IPS-15b (cell line): ENCODE measurements around the gene TRAPPC2L.

Experiments
- H3K27me3 ChIP-seq: one replicate; pipeline ENCODE4 v1.6.1; 2013; ENCODE audit warnings: low read length; ENCODE audit not compliant: control insufficient read depth, insufficient read depth
- H3K36me3 ChIP-seq: one replicate; pipeline ENCODE4 v1.6.1; 2013; ENCODE audit warnings: low read length; ENCODE audit not compliant: control insufficient read depth, insufficient read depth
- H3K4me1 ChIP-seq: one replicate; pipeline ENCODE4 v1.6.1; 2013; ENCODE audit warnings: mild to moderate bottlenecking, low read length; ENCODE audit not compliant: control insufficient read depth, insufficient read depth
- H3K4me3 ChIP-seq: one replicate; pipeline ENCODE4 v1.5.1; 2013; ENCODE audit warnings: low read depth, low read length
- H3K9ac ChIP-seq: one replicate; pipeline ENCODE4 v1.6.1; 2013; ENCODE audit warnings: low read depth, mild to moderate bottlenecking, low read length
- H3K9me3 ChIP-seq: one replicate; pipeline ENCODE4 v1.6.1; 2013; ENCODE audit warnings: mild to moderate bottlenecking, low read length; ENCODE audit not compliant: control insufficient read depth, insufficient read depth

Gene TRAPPC2L

GRCh38 chr16:88813269-88814143, 43.4 kb upstream of the TRAPPC2L start:
- no peaks in the 10 kb centered on the region for H3K9me3 ChIP-seq
- no peaks in the 10 kb centered on the region for H3K27me3 ChIP-seq
- H3K36me3 ChIP-seq = peaks cover 16% of the 10 kb centered on the region
- H3K4me1 ChIP-seq = peaks cover 5% of the 10 kb centered on the region
- no peak overlapping the region for H3K9ac ChIP-seq
- no peak overlapping the region for H3K4me3 ChIP-seq

GRCh38 chr16:88814144-88814502, 42.8 kb upstream of the TRAPPC2L start:
- H3K36me3 ChIP-seq = peaks cover 11% of the 10 kb centered on the region
- no peaks in the 10 kb centered on the region for H3K9me3 ChIP-seq
- no peaks in the 10 kb centered on the region for H3K27me3 ChIP-seq
- no peak overlapping the region for H3K9ac ChIP-seq
- H3K4me3 ChIP-seq = no peak overlapping the region
- H3K4me1 ChIP-seq = peaks cover 5% of the 10 kb centered on the region

- Histone ChIP-seq H3K36me3 (peaks cover under 1% of the 10 kb centered on the region), H3K9ac (no peak overlapping the region), H3K9me3 (no peaks in the 10 kb centered on the region), H3K27me3 (no peaks in the 10 kb centered on the region), H3K4me3 (no peak overlapping the region), H3K4me1 (peaks cover 5% of the 10 kb centered on the region)
Measured at GRCh38 chr16:88815227-88815626, 41.7 kb upstream of the TRAPPC2L start.

- Histone ChIP-seq H3K27me3 (no peaks in the 10 kb centered on the region), H3K4me1 (no peaks in the 10 kb centered on the region), H3K9me3 (no peaks in the 10 kb centered on the region), H3K4me3 (no peak overlapping the region), H3K9ac (no peak overlapping the region), H3K36me3 (peaks cover under 1% of the 10 kb centered on the region)
Measured at GRCh38 chr16:88815901-88816589, 40.9 kb upstream of the TRAPPC2L start.

GRCh38 chr16:88816736-88817535, 40.0 kb upstream of the TRAPPC2L start:
- H3K4me1 ChIP-seq = no peaks in the 10 kb centered on the region
- no peaks in the 10 kb centered on the region for H3K27me3 ChIP-seq
- H3K4me3 ChIP-seq = no peak overlapping the region
- peaks cover 4% of the 10 kb centered on the region for H3K36me3 ChIP-seq
- H3K9me3 ChIP-seq = no peaks in the 10 kb centered on the region
- H3K9ac ChIP-seq = no peak overlapping the region

- peaks cover 8% of the 10 kb centered on the region for H3K36me3 ChIP-seq
- no peak overlapping the region for H3K9ac ChIP-seq
- no peaks in the 10 kb centered on the region for H3K4me1 ChIP-seq
- no peak overlapping the region for H3K4me3 ChIP-seq
- H3K27me3 ChIP-seq = no peaks in the 10 kb centered on the region
- no peaks in the 10 kb centered on the region for H3K9me3 ChIP-seq
Measured at GRCh38 chr16:88817785-88818574, 38.9 kb upstream of the TRAPPC2L start.

GRCh38 chr16:88818575-88818874, 38.4 kb upstream of the TRAPPC2L start:
- Histone ChIP-seq H3K4me3 (no peak overlapping the region), H3K9me3 (no peaks in the 10 kb centered on the region), H3K36me3 (peaks cover 8% of the 10 kb centered on the region), H3K27me3 (no peaks in the 10 kb centered on the region), H3K9ac (no peak overlapping the region), H3K4me1 (no peaks in the 10 kb centered on the region)

GRCh38 chr16:88819126-88819525, 37.8 kb upstream of the TRAPPC2L start:
- Histone ChIP-seq H3K36me3 (peaks cover 8% of the 10 kb centered on the region), H3K27me3 (no peaks in the 10 kb centered on the region), H3K4me1 (no peaks in the 10 kb centered on the region), H3K9ac (no peak overlapping the region), H3K9me3 (no peaks in the 10 kb centered on the region), H3K4me3 (no peak overlapping the region)

GRCh38 chr16:88820385-88821025, 36.4 kb upstream of the TRAPPC2L start:
- H3K9ac ChIP-seq = no peak overlapping the region
- H3K4me3 ChIP-seq = no peak overlapping the region
- H3K27me3 ChIP-seq = no peaks in the 10 kb centered on the region
- no peaks in the 10 kb centered on the region for H3K9me3 ChIP-seq
- no peaks in the 10 kb centered on the region for H3K4me1 ChIP-seq
- H3K36me3 ChIP-seq = peaks cover 12% of the 10 kb centered on the region

- H3K4me3 ChIP-seq = no peak overlapping the region
- no peaks in the 10 kb centered on the region for H3K4me1 ChIP-seq
- H3K27me3 ChIP-seq = no peaks in the 10 kb centered on the region
- peaks cover 12% of the 10 kb centered on the region for H3K36me3 ChIP-seq
- H3K9me3 ChIP-seq = no peaks in the 10 kb centered on the region
- no peak overlapping the region for H3K9ac ChIP-seq
Measured at GRCh38 chr16:88821168-88821850, 35.6 kb upstream of the TRAPPC2L start.
